HepG2 (cell line): ENCODE data around the gene GLRA1. TPM values are rescaled to one million over a fixed set of nuclear protein-coding genes. Genes with fewer than 3 reads are reported as not detected.

Source experiments
- PAXIP1 ChIP-seq: sonication (generic); formaldehyde crosslinking; conservative IDR thresholded peaks from 2 replicates; pipeline ENCODE4 v1.4.0; 2020; ENCODE audit warnings: mild to moderate bottlenecking, missing genetic modification reagents, moderate library complexity
- U2AF1 ChIP-seq: fragments of 200-400 bp; formaldehyde crosslinking; optimal IDR thresholded peaks from 2 replicates; pipeline ENCODE3; 2017; ENCODE audit warnings: mild to moderate bottlenecking, low read depth, low read length
- polyA plus RNA-seq, 8 experiments: library from polyadenylated mRNA; depleted of rRNA in 3 of 8; stranded (reverse) in 7 of 8; unstranded in 1 of 8; fragments of >200 nt; fragmentation: Illumina TruSeq in 4 of 8; extraction: Trizol in 4 of 8; gene quantifications; 2 replicates each; pipeline versions ENCODE4 v1.2.1 to v1.2.3, GENCODE V29; 2011 to 2016; ENCODE audit warnings: low read depth in 4 of 8, missing spikeins in 1 of 8, mixed read lengths in 1 of 8; ENCODE audit not compliant: insufficient read depth in 1 of 8
- small RNA-seq, 3 experiments: library from RNA; depleted of rRNA; stranded (forward); fragments of <200 nt; gene quantifications; one replicate each; pipeline ENCODE3, GENCODE V24; 2012; ENCODE audit warnings: low read depth in 2 of 3, low replicate concordance in 1 of 3; ENCODE audit not compliant: insufficient read length in 3 of 3, insufficient read depth in 2 of 3
- total RNA-seq, 5 experiments: library from RNA; depleted of rRNA; stranded (reverse); fragments of >200 nt; fragmentation: Illumina TruSeq; extraction: Trizol; gene quantifications; 2 replicates each; pipeline ENCODE4 v1.2.3, GENCODE V29; 2016; ENCODE audit warnings: low read depth in 1 of 5

Gene GLRA1
- total and polyA plus RNA-seq, 2 of the 13 experiments (the other 11 are each of a cell fraction or from before 2014, with no cell fraction given): not detected

- TF ChIP-seq PAXIP1 (CRISPR knock-in tag): 0 out of 2 replicates have a peak, but pooled peaks have one; percentile 11
- TF ChIP-seq U2AF1: peak; percentile 35
Observed at GRCh38 chr5:151772846-151773561, 151.6 kb downstream of the GLRA1 start (continued).

Small RNA genes lying within 50 kb of the gene (small RNA-seq; reads per million reads assigned to genes)
- gene RNA5SP198: 0 reads per million in 3 experiments

Other genes starting within 250 kb of the GLRA1 start
- 75.5 and 192 TPM in 2 replicates for gene SPARC, start 237.9 kb downstream of the GLRA1 start, total RNA-seq (2016; rRNA removed; fragmentation: Illumina TruSeq; extraction: Trizol)
- 65.0 and 76.7 TPM in 2 replicates for gene SPARC, start 237.9 kb downstream of the GLRA1 start, polyA plus RNA-seq (2011; rRNA removed)
- gene ATOX1, start 166.2 kb downstream of the GLRA1 start, total RNA-seq (2016; rRNA removed; fragmentation: Illumina TruSeq; extraction: Trizol): 124 and 146 TPM in 2 replicates
- 62.4 and 62.5 TPM in 2 replicates for gene ATOX1, start 166.2 kb downstream of the GLRA1 start, polyA plus RNA-seq (2011; rRNA removed)
- gene G3BP1, start 152.9 kb downstream of the GLRA1 start, total RNA-seq (2016; rRNA removed; fragmentation: Illumina TruSeq; extraction: Trizol): 320 and 517 TPM in 2 replicates
- 36.7 and 36.8 TPM in 2 replicates for gene G3BP1, start 152.9 kb downstream of the GLRA1 start, polyA plus RNA-seq (2011; rRNA removed)